Liver (tissue), 9 donors: ENCODE measurements around the gene PTPN4. TPM values are rescaled to one million over a fixed set of nuclear protein-coding genes. Genes with fewer than 3 reads are reported as not detected.

ENCODE experiments used
- DNase-seq: peaks from one replicate; pipeline ENCODE4 v3.0.0-alpha.2; 2017; ENCODE audit warnings: low spot score
- H3K27ac ChIP-seq, 2 donors: one replicate each; pipeline ENCODE4 v1.7.0; 2013; ENCODE audit warnings: inconsistent platforms in 2 of 2, low read length in 2 of 2, control low read depth in 1 of 2, low read depth in 1 of 2, mild to moderate bottlenecking in 1 of 2
- H3K27me3 ChIP-seq, 4 donors: one replicate each; pipeline versions ENCODE4 v1.6.1 to v1.7.0; 2013; ENCODE audit warnings: low read length in 3 of 4, inconsistent platforms in 1 of 4, mild to moderate bottlenecking in 1 of 4, moderate library complexity in 1 of 4; ENCODE audit not compliant: control insufficient read depth in 4 of 4, insufficient read depth in 4 of 4
- H3K36me3 ChIP-seq, 4 donors: one replicate each; pipeline versions ENCODE4 v1.6.1 to v1.7.0; 2013; ENCODE audit warnings: low read length in 3 of 4, mild to moderate bottlenecking in 3 of 4, low read depth in 1 of 4, moderate library complexity in 1 of 4; ENCODE audit not compliant: control insufficient read depth in 4 of 4, insufficient read depth in 3 of 4
- H3K4me1 ChIP-seq, 4 donors: one replicate each; pipeline versions ENCODE4 v1.6.1 to v1.7.0; 2013; ENCODE audit warnings: low read length in 3 of 4, mild to moderate bottlenecking in 3 of 4, moderate library complexity in 1 of 4; ENCODE audit not compliant: control insufficient read depth in 4 of 4, insufficient read depth in 4 of 4
- H3K4me3 ChIP-seq, 3 donors: one replicate each; pipeline versions ENCODE4 v1.6.1 to v1.7.0; 2013; ENCODE audit warnings: low read length in 3 of 3, control low read depth in 1 of 3, low read depth in 1 of 3, mild to moderate bottlenecking in 1 of 3
- H3K9ac ChIP-seq, 2 donors: one replicate each; pipeline ENCODE4 v1.7.0; 2013; ENCODE audit warnings: low read length in 2 of 2, mild to moderate bottlenecking in 2 of 2, moderate library complexity in 2 of 2, control low read depth in 1 of 2, low read depth in 1 of 2
- H3K9me3 ChIP-seq, 4 donors: one replicate each; pipeline versions ENCODE4 v1.6.1 to v1.7.0; 2013; ENCODE audit warnings: low read length in 3 of 4; ENCODE audit not compliant: control insufficient read depth in 4 of 4
- ATF3 ChIP-seq: IDR thresholded peaks from 2 replicates; pipeline ENCODE4 v1.6.1; 2016; ENCODE audit warnings: antibody characterized with exemption
- FOXA1 ChIP-seq: IDR thresholded peaks from 2 replicates; pipeline ENCODE4 v1.6.1; 2016; ENCODE audit warnings: antibody characterized with exemption
- FOXA2 ChIP-seq: IDR thresholded peaks from 2 replicates; pipeline ENCODE4 v1.6.1; 2016; ENCODE audit warnings: antibody characterized with exemption
- GABPA ChIP-seq, 2 donors: IDR thresholded peaks in 1 of 2; conservative IDR thresholded peaks in 1 of 2; 2 replicates each; pipeline ENCODE4 v1.6.1; 2016; ENCODE audit warnings: antibody characterized with exemption in 2 of 2, mild to moderate bottlenecking in 1 of 2, moderate library complexity in 1 of 2
- HNF4G ChIP-seq: IDR thresholded peaks from 2 replicates; pipeline ENCODE4 v1.6.1; 2016; ENCODE audit warnings: antibody characterized with exemption
- JUND ChIP-seq, 2 donors: IDR thresholded peaks; 2 replicates each; pipeline ENCODE4 v1.6.1; 2016; ENCODE audit warnings: antibody characterized with exemption in 2 of 2
- NR2F2 ChIP-seq: IDR thresholded peaks from 2 replicates; pipeline ENCODE4 v1.6.1; 2016; ENCODE audit warnings: antibody characterized with exemption
- RAD21 ChIP-seq, 2 donors: IDR thresholded peaks; 2 replicates each; pipeline ENCODE4 v1.6.1; 2016; ENCODE audit warnings: antibody characterized with exemption in 2 of 2, mild to moderate bottlenecking in 2 of 2
- REST ChIP-seq: IDR thresholded peaks from 2 replicates; pipeline ENCODE4 v1.6.1; 2016; ENCODE audit warnings: antibody characterized with exemption, mild to moderate bottlenecking
- RXRA ChIP-seq, 2 donors: IDR thresholded peaks; 2 replicates each; pipeline ENCODE4 v1.6.1; 2017 to 2018; ENCODE audit warnings: antibody characterized with exemption in 2 of 2, mild to moderate bottlenecking in 1 of 2
- SP1 ChIP-seq: IDR thresholded peaks from 2 replicates; pipeline ENCODE4 v1.6.1; 2018; ENCODE audit warnings: antibody characterized with exemption, mild to moderate bottlenecking
- TAF1 ChIP-seq: conservative IDR thresholded peaks from 2 replicates; pipeline ENCODE4 v1.6.1; 2016; ENCODE audit warnings: antibody characterized with exemption, mild to moderate bottlenecking
- WGBS: extraction: QIAGEN DNeasy Blood & Tissue Kit; methylation state at CpG from one replicate; pipeline ENCODE4 v1.1.7; 2013; 5-methylcytosine and 5-hydroxymethylcytosine counted together
- polyA plus RNA-seq, 2 donors: library from polyadenylated mRNA; stranded (reverse) in 1 of 2; unstranded in 1 of 2; fragments of 200-250 nt in 1 of 2; fragments of >200 nt in 1 of 2; fragmentation: Nextera tagmentation in 1 of 2; extraction: Ambion mirVana in 1 of 2; gene quantifications; one replicate each; pipeline versions ENCODE4 v1.2.1 to v1.2.3, GENCODE V29; 2013 to 2015
- total RNA-seq, 2 donors: library from RNA; depleted of rRNA; stranded (reverse); fragments of >200 nt; gene quantifications; one replicate each; pipeline ENCODE4 v1.2.3, GENCODE V29; 2014
- TF ChIP-seq, protein P1 (sequence below): IDR thresholded peaks from 2 replicates; pipeline ENCODE4 v1.6.1; 2016; ENCODE audit warnings: antibody characterized with exemption
- TF ChIP-seq, protein P2 (sequence below): fragments of 150-350 bp; IDR thresholded peaks from 2 replicates; pipeline ENCODE4 v1.5.1; 2017; ENCODE audit warnings: improper control_type of control experiment, low read depth, low read length; ENCODE audit not compliant: missing input control
- donor health status: healthy.
- donor health status: healthy.
- donor health status: healthy.
- donor health status: healthy.
- donor health status: healthy.

Gene PTPN4
- total and polyA plus RNA-seq, 4 donors = 4.2 to 34.6 (median 9.5) TPM

DNA sequence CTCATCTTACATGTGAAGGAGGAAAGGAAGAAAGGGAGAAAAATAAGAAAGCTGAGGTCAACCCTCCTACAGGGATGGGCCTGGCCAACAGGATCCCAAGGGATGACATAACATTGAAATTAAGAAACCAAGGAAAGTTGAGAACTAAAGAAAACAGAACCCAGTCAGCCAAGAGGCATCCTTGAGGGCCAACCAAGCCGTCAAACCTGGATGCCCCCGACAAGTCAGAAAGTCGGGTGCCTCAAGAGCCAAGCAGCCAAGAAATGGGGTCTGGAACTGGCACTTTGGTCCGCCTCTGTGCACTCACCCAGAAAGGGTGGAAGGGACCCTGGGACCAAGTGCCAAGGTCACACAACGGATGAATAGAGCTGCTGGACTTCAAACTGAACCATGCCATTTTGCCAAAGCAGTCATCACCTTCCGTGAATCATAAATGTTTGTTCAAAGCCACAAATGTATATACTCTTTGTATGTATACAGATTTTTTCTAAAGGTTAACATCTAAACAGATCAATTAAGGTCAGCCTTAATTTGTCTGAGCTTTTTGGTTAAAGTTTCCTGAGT, 27.0 kb upstream of the PTPN4 start:
- 94% methylated on average over 6 of the region's 6 CpGs for WGBS
- peak; percentile 8 for DNase-seq
- H3K9ac ChIP-seq = no peak overlapping the region
- no peaks in the 10 kb centered on the region for H3K4me1 ChIP-seq
- no peaks in the 10 kb centered on the region for H3K9me3 ChIP-seq
- no peak overlapping the region for H3K4me3 ChIP-seq
- no peaks in the 10 kb centered on the region for H3K36me3 ChIP-seq
- H3K27ac ChIP-seq = no peak overlapping the region
- TF ChIP-seq RAD21 (IDR thresholded peaks at IDR 0.05) (no peak), JUND (IDR thresholded peaks at IDR 0.05) (no peak), FOXA1 (no peak), ATF3 (no peak), RXRA (IDR thresholded peaks at IDR 0.05) (no peak), HNF4G (no peak)
- TF ChIP-seq, protein P1, sequence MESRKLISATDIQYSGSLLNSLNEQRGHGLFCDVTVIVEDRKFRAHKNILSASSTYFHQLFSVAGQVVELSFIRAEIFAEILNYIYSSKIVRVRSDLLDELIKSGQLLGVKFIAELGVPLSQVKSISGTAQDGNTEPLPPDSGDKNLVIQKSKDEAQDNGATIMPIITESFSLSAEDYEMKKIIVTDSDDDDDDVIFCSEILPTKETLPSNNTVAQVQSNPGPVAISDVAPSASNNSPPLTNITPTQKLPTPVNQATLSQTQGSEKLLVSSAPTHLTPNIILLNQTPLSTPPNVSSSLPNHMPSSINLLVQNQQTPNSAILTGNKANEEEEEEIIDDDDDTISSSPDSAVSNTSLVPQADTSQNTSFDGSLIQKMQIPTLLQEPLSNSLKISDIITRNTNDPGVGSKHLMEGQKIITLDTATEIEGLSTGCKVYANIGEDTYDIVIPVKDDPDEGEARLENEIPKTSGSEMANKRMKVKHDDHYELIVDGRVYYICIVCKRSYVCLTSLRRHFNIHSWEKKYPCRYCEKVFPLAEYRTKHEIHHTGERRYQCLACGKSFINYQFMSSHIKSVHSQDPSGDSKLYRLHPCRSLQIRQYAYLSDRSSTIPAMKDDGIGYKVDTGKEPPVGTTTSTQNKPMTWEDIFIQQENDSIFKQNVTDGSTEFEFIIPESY = no peak
- H3K27me3 ChIP-seq = no peaks in the 10 kb centered on the region

- peak; percentile 24 for DNase-seq
- no peak overlapping the region for H3K9ac ChIP-seq
- WGBS = 94% methylated on average over 4 of the region's 4 CpGs
- H3K4me3 ChIP-seq = no peak overlapping the region
- H3K27ac ChIP-seq = no peak overlapping the region
- no peak for TF ChIP-seq GABPA (IDR thresholded peaks at IDR 0.05 in 1 of 2, conservative IDR thresholded peaks at IDR 0.05 in 1 of 2)
- no peak for TF ChIP-seq RXRA (IDR thresholded peaks at IDR 0.05)
- no peak for TF ChIP-seq TAF1
- TF ChIP-seq NR2F2 = no peak
- TF ChIP-seq HNF4G = no peak
- TF ChIP-seq, protein P2, sequence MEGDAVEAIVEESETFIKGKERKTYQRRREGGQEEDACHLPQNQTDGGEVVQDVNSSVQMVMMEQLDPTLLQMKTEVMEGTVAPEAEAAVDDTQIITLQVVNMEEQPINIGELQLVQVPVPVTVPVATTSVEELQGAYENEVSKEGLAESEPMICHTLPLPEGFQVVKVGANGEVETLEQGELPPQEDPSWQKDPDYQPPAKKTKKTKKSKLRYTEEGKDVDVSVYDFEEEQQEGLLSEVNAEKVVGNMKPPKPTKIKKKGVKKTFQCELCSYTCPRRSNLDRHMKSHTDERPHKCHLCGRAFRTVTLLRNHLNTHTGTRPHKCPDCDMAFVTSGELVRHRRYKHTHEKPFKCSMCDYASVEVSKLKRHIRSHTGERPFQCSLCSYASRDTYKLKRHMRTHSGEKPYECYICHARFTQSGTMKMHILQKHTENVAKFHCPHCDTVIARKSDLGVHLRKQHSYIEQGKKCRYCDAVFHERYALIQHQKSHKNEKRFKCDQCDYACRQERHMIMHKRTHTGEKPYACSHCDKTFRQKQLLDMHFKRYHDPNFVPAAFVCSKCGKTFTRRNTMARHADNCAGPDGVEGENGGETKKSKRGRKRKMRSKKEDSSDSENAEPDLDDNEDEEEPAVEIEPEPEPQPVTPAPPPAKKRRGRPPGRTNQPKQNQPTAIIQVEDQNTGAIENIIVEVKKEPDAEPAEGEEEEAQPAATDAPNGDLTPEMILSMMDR = no peak
- no peak for TF ChIP-seq ATF3
- TF ChIP-seq REST = no peak
- no peak for TF ChIP-seq SP1
- TF ChIP-seq, protein P1 = no peak
- TF ChIP-seq FOXA2 = no peak
- H3K27me3 ChIP-seq = no peaks in the 10 kb centered on the region
- no peaks in the 10 kb centered on the region for H3K9me3 ChIP-seq
- H3K4me1 ChIP-seq = peaks cover 0 to 1% (median under 1%) of the 10 kb centered on the region in 4 donors
- no peaks in the 10 kb centered on the region for H3K36me3 ChIP-seq
Observed at GRCh38 chr2:119734047-119734446, 25.7 kb upstream of the PTPN4 start.
